AG10803 (cell line): ENCODE results near the gene LPP.

Experiments used
- DNase-seq: peaks from one replicate; pipeline ENCODE4 v3.0.0; 2010; ENCODE audit warnings: low read depth
- H3K4me3 ChIP-seq: 2 replicates; pipeline ENCODE4 v1.5.1; 2011; ENCODE audit warnings: mild to moderate bottlenecking, low read length, control low read depth
- TF ChIP-seq, protein P1 (sequence below): conservative IDR thresholded peaks from 2 replicates; pipeline ENCODE4 v1.5.1; 2011; ENCODE audit warnings: mild to moderate bottlenecking, low read length, control low read depth, inconsistent platforms

LPP gene

DNA sequence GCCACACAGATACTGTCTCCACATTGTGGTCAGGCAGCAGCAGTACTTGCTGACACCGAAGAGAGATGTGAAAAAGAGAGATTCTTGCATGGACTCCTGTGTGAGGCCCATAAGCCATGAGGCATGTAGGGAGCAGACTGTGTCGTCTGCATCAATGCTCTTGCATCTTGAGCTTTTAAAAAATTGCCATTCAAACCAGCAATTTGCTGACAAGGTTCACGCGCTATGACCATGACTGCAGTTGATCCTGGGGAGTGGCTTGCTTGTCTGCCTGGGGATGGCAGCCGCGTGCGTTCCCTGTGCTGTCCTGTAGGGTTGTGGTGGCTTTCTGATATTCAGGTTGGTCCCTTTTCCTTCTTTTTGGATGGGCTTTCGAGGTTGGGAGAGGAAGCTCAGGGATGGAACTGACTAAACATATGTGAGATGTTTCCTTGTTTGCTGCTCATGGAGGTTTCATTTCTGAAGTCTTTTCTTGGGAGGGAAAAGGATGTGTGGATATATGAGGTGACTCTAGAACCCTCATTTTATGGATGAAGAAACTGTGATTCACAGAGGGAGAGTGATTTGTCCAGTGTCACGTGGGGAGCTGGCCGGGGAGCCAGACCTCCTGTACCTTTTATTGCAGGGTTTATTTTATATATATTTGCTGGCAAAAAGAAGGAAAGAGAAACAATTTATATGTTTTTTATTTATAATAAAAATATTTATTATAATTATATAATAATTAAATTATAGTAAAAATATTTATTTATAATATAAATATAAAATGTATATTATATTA lies 48.6 kb downstream of the LPP start:
- no peak overlapping the region for H3K4me3 ChIP-seq
- DNase-seq = no peak
- TF ChIP-seq, protein P1, sequence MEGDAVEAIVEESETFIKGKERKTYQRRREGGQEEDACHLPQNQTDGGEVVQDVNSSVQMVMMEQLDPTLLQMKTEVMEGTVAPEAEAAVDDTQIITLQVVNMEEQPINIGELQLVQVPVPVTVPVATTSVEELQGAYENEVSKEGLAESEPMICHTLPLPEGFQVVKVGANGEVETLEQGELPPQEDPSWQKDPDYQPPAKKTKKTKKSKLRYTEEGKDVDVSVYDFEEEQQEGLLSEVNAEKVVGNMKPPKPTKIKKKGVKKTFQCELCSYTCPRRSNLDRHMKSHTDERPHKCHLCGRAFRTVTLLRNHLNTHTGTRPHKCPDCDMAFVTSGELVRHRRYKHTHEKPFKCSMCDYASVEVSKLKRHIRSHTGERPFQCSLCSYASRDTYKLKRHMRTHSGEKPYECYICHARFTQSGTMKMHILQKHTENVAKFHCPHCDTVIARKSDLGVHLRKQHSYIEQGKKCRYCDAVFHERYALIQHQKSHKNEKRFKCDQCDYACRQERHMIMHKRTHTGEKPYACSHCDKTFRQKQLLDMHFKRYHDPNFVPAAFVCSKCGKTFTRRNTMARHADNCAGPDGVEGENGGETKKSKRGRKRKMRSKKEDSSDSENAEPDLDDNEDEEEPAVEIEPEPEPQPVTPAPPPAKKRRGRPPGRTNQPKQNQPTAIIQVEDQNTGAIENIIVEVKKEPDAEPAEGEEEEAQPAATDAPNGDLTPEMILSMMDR = no peak

DNA sequence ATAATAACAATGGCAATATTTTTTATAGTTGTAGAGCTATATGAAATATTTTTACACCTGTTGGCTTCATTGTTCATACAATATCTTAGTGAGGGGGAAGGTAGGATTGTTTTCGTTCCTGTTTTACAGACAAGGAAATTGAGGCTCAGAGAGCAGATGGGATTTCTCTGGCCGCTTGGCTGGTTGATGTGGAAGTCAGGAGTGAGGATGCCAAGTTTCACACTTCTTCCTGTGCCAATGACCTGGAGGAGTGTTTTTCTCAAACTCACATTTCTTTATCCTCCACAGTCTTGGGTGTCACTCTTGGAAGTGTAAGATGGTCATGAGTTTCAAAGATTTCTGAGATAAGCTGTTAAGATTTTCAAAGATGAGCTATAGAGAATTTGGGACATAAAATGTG lies 50.6 kb downstream of the LPP start:
- TF ChIP-seq, protein P1 = no peak
- DNase-seq = no peak
- H3K4me3 ChIP-seq = no peak overlapping the region

DNA sequence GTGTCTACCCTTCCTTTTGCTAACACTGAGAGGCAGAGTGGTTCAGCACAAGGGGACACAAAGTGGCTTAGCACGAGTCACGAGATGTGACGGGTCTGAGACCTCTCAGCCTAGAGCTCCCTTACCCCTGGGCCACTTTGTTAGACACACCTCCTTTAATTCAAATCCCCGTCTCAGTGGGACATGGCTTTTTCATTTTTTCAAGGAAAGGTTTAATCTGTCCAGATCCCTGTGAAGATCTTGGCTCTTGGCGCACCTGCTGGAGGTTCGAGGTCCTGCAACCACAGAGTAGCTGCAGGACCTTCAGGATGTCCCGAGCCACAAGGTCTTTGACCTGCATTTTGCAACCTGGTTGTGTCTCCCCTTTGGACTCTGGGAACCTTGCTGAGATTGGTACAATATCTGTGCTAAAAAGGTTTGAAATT lies 52.0 kb downstream of the LPP start:
- TF ChIP-seq, protein P1 = no peak; the same call in 1 of the 2 replicates
- no peak overlapping the region for H3K4me3 ChIP-seq
- no peak for DNase-seq

DNA sequence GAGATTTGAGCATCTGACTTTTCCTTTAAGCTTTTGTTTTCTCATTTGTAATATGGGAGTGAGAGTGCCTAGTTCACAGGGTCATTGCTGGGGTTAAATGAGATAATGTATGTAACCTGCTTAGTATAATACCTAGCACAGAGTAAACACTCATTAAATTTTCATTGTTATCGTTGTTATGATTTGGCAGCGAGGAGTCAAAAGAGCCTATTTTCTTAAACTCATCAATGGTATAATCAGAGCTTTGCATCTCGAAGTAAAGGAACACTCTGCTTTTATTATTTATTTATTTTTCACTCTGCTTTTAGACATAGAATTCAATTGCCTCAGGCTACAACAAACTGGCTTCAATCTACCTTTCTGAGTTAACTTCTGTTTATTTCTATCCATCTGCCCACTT lies 52.8 kb downstream of the LPP start:
- no peak overlapping the region for H3K4me3 ChIP-seq
- TF ChIP-seq, protein P1 = no peak
- DNase-seq = no peak

DNA sequence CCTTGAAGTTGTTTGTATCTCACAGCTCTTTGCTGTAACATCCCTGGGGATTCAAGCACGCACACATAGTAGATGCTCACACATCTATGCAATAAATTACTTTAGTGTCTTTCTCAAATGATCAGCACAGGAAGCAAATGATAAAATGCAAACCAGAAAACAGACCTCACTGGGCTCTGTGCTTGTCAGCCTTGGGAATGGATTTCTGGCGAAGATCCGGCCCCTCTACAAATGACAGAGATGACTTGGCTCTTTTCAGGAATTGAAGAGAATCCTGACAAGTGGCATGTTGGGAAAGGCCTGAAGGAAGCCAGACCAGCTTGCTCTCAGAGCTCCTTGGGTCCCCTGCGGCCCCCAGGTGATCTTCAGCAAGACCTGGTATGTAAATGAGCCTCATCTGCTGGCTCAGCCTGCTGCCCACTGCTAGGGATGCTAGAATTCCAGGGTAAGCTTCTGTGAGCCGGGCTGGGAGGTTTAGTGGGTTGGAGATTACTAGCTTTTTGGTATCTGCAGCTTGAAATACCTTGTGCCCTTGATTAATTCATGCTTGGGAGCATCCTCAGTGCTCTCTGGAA lies 54.1 kb downstream of the LPP start:
- no peak overlapping the region for H3K4me3 ChIP-seq
- TF ChIP-seq, protein P1 = no peak
- DNase-seq = peak; percentile 35

DNA sequence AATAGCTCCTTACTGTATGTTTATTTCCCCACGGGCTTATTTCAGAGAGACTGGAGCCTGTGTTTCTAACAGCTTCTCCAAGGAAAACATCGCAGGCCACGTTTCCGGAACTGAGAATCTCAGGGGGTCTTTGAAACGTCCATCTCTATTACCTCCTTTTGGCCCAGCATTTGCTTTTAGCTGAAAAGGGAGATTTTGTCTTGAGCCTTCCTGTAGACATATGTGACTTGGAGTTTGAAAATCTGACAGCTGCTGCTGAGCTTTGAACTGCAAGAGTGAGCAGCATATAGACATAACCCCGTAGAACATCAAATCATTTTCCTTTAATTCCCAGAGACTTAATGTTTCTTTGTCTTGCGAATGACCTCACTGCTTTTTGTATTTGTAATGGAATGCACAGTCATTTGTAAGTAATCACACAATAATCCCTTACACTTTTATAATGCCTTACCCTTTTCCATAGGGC lies 54.6 kb downstream of the LPP start:
- peak; percentile 49 for DNase-seq
- TF ChIP-seq, protein P1 = no peak
- H3K4me3 ChIP-seq = no peak overlapping the region

DNA sequence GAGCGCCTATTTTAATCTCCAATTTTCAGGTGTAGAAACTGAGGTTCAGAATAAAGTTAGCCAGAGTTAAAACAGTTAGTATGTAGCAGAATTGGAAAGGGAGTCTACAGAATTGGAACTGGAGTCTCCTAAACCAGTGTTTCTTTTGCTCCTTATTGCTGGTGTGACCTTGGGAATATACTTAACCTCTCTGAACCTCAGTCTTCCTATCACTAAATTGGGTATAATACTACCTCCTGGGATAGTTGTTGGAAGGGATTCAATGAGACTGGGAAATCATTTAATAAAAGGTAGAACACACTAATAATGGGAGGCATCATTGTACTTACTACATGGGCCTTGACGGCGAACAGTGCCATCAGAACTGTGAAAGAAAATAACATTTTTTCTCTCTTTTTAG lies 55.1 kb downstream of the LPP start:
- TF ChIP-seq, protein P1 = no peak
- no peak for DNase-seq
- H3K4me3 ChIP-seq = no peak overlapping the region
